Effector memory CD4-positive, alpha-beta T cell (primary cell): Measurements from ENCODE around the gene OSBP2.

Experiments
- DNase-seq, 3 donors: peaks; one replicate each; pipeline ENCODE4 v3.0.0-alpha.2; 2020
- H3K27ac ChIP-seq: 2 replicates; pipeline ENCODE4 v1.7.0; 2013; ENCODE audit warnings: mild to moderate bottlenecking, low read length, moderate library complexity; ENCODE audit not compliant: insufficient read depth, poor library complexity, severe bottlenecking
- H3K27me3 ChIP-seq: replicated peaks from 2 replicates; pipeline ENCODE4 v1.7.0; 2013; ENCODE audit warnings: mild to moderate bottlenecking, low read length; ENCODE audit not compliant: insufficient read depth, control insufficient read depth, poor library complexity, severe bottlenecking
- H3K36me3 ChIP-seq: 2 replicates; pipeline ENCODE4 v1.7.0; 2013; ENCODE audit warnings: mild to moderate bottlenecking, low read length, moderate library complexity; ENCODE audit not compliant: control insufficient read depth, insufficient read depth
- H3K4me1 ChIP-seq: 2 replicates; pipeline ENCODE4 v1.7.0; 2013; ENCODE audit warnings: low read length, mild to moderate bottlenecking; ENCODE audit not compliant: control insufficient read depth, insufficient read depth, poor library complexity, severe bottlenecking
- H3K4me3 ChIP-seq: 2 replicates; pipeline ENCODE4 v1.7.0; 2013; ENCODE audit warnings: low read length, low read depth, mild to moderate bottlenecking; ENCODE audit not compliant: insufficient read depth, poor library complexity, severe bottlenecking
- H3K9me3 ChIP-seq: 2 replicates; pipeline ENCODE4 v1.7.0; 2013; ENCODE audit warnings: mild to moderate bottlenecking, low read length, moderate library complexity; ENCODE audit not compliant: control insufficient read depth

OSBP2 gene

GRCh38 chr22:30870451-30871345, 176.0 kb downstream of the OSBP2 start:
- H3K27ac ChIP-seq, result no peak overlapping the region
- no peaks in the 10 kb centered on the region for H3K27me3 ChIP-seq
- no peak for DNase-seq
- no peak overlapping the region for H3K4me3 ChIP-seq
- no peaks in the 10 kb centered on the region for H3K9me3 ChIP-seq
- H3K36me3 ChIP-seq, result no peaks in the 10 kb centered on the region
- no peaks in the 10 kb centered on the region for H3K4me1 ChIP-seq

GRCh38 chr22:30871391-30872284, 177.0 kb downstream of the OSBP2 start:
- Histone ChIP-seq H3K27ac (no peak overlapping the region), H3K36me3 (no peaks in the 10 kb centered on the region)

GRCh38 chr22:30872285-30873041, 177.8 kb downstream of the OSBP2 start:
- H3K4me3 ChIP-seq, result no peak overlapping the region
- no peaks in the 10 kb centered on the region for H3K27me3 ChIP-seq
- no peak for DNase-seq
- H3K9me3 ChIP-seq, result no peaks in the 10 kb centered on the region
- H3K4me1 ChIP-seq, result no peaks in the 10 kb centered on the region
- no peak overlapping the region for H3K27ac ChIP-seq
- H3K36me3 ChIP-seq, result no peaks in the 10 kb centered on the region

More at GRCh38 chr22:30871391-30872284, 177.0 kb downstream of the OSBP2 start:
- Histone ChIP-seq H3K4me1 (no peaks in the 10 kb centered on the region), H3K4me3 (no peak overlapping the region), H3K27me3 (no peaks in the 10 kb centered on the region), H3K9me3 (no peaks in the 10 kb centered on the region)
- no peak for DNase-seq

GRCh38 chr22:30873086-30873650, 178.5 kb downstream of the OSBP2 start:
- Histone ChIP-seq H3K36me3 (no peaks in the 10 kb centered on the region), H3K27me3 (no peaks in the 10 kb centered on the region), H3K9me3 (no peaks in the 10 kb centered on the region), H3K4me3 (no peak overlapping the region), H3K27ac (no peak overlapping the region), H3K4me1 (no peaks in the 10 kb centered on the region)
- no peak for DNase-seq

- no peak overlapping the region for H3K4me3 ChIP-seq
- H3K27me3 ChIP-seq, result no peaks in the 10 kb centered on the region
- H3K4me1 ChIP-seq, result no peaks in the 10 kb centered on the region
- no peak overlapping the region for H3K27ac ChIP-seq
- no peaks in the 10 kb centered on the region for H3K36me3 ChIP-seq
- DNase-seq, result no peak
- H3K9me3 ChIP-seq, result no peaks in the 10 kb centered on the region
Measured at GRCh38 chr22:30873661-30874060, 179.0 kb downstream of the OSBP2 start.

GRCh38 chr22:30874431-30875370, 180.0 kb downstream of the OSBP2 start:
- Histone ChIP-seq H3K9me3 (no peaks in the 10 kb centered on the region), H3K4me3 (no peak overlapping the region), H3K4me1 (no peaks in the 10 kb centered on the region), H3K36me3 (no peaks in the 10 kb centered on the region), H3K27ac (no peak overlapping the region), H3K27me3 (no peaks in the 10 kb centered on the region)
- DNase-seq, result no peak

GRCh38 chr22:30875481-30876215, 181.0 kb downstream of the OSBP2 start:
- Histone ChIP-seq H3K4me1 (no peaks in the 10 kb centered on the region), H3K27ac (no peak overlapping the region), H3K4me3 (no peak overlapping the region), H3K9me3 (no peaks in the 10 kb centered on the region), H3K27me3 (no peaks in the 10 kb centered on the region), H3K36me3 (no peaks in the 10 kb centered on the region)
- no peak for DNase-seq

- no peak for DNase-seq
- H3K36me3 ChIP-seq, result no peaks in the 10 kb centered on the region
- H3K9me3 ChIP-seq, result no peaks in the 10 kb centered on the region
- no peak overlapping the region for H3K4me3 ChIP-seq
- no peak overlapping the region for H3K27ac ChIP-seq
- no peaks in the 10 kb centered on the region for H3K27me3 ChIP-seq
- H3K4me1 ChIP-seq, result no peaks in the 10 kb centered on the region
Measured at GRCh38 chr22:30876221-30876751, 181.6 kb downstream of the OSBP2 start.
